Panc1 (cell line): ENCODE data around the gene NPB.

Source experiments
- CTCF ChIP-seq: fragments of 450-650 bp; IDR thresholded peaks from 2 replicates; pipeline ENCODE4 v1.5.1; 2017; ENCODE audit warnings: mild to moderate bottlenecking
- POLR2AphosphoS5 ChIP-seq: IDR thresholded peaks from 2 replicates; pipeline ENCODE4 v1.6.1; 2012; ENCODE audit warnings: mild to moderate bottlenecking, low read depth, low read length, moderate library complexity
- REST ChIP-seq, 2 experiments: IDR thresholded peaks; 2 replicates each; pipeline ENCODE4 v1.6.1; 2011 to 2012; ENCODE audit warnings: low read depth in 2 of 2, control low read depth in 1 of 2, low read length in 1 of 2, mild to moderate bottlenecking in 1 of 2, moderate library complexity in 1 of 2; ENCODE audit not compliant: insufficient read depth in 1 of 2
- SIN3A ChIP-seq: IDR thresholded peaks from 2 replicates; pipeline ENCODE4 v1.6.1; 2012; ENCODE audit warnings: low read depth, mild to moderate bottlenecking, low read length, moderate library complexity, borderline replicate concordance; ENCODE audit not compliant: insufficient read depth
- TCF7L2 ChIP-seq: IDR thresholded peaks from 2 replicates; pipeline ENCODE4 v1.6.1; 2011; ENCODE audit warnings: mild to moderate bottlenecking, low read depth, low read length, inconsistent platforms

GRCh38 chr17:81924557-81925532 is 22.8 kb downstream of the NPB start:
- no peak for TF ChIP-seq CTCF
- TF ChIP-seq POLR2AphosphoS5: no peak
- no peak for TF ChIP-seq REST (IDR thresholded peaks at IDR 0.05; ENCODE audit: insufficient read depth in 1 of 2, low read depth in 2 of 2, low read length in 1 of 2)
- TF ChIP-seq TCF7L2: no peak
- no peak for TF ChIP-seq SIN3A
